NCI-H1930 (cell line): Measurements from ENCODE around the gene SLC35A2.

ENCODE experiments used
- DNase-seq, 2 experiments: peaks; one replicate each; lab custom pipeline; 2025; lab: John Stamatoyannopoulos, UW

SLC35A2 gene

GRCh38 chrX:48911412-48912182 lies at the start of gene SLC35A2:
Gene SLC35A2, minus strand, starts transcription at chrX:48911646. Its CDS starts 10 bp downstream, at chrX:48911636.
- DNase-seq = peak; percentile 68 to 69

GRCh38 chrX:48960291-48960690 lies 48.8 kb upstream of the SLC35A2 start:
- no peak for DNase-seq

GRCh38 chrX:48958635-48959094 lies 47.2 kb upstream of the SLC35A2 start:
- DNase-seq = peak in 1 of 2 experiments; percentile 5

GRCh38 chrX:48957827-48958634 lies 46.6 kb upstream of the SLC35A2 start:
- DNase-seq = peak; percentile 90 to 96

- DNase-seq = peak; percentile 57 to 79
These were observed 46.0 kb upstream of the SLC35A2 start, which contains the start of gene OTUD5 for GRCh38 chrX:48957477-48957826. Gene OTUD5, minus strand, starts transcription at chrX:48957607. Its CDS starts 37 bp downstream, at chrX:48957570.

GRCh38 chrX:48956728-48957414 lies 45.4 kb upstream of the SLC35A2 start:
- no peak for DNase-seq

- no peak for DNase-seq
These were observed 37.1 kb upstream of the SLC35A2 start for GRCh38 chrX:48948589-48948988.

GRCh38 chrX:48945517-48946348 lies 34.3 kb upstream of the SLC35A2 start:
- peak in 1 of 2 experiments; percentile 14 for DNase-seq

GRCh38 chrX:48942895-48943294 lies 31.4 kb upstream of the SLC35A2 start:
- DNase-seq = no peak

GRCh38 chrX:48940404-48940955 lies 29.0 kb upstream of the SLC35A2 start:
- DNase-seq = no peak

- no peak for DNase-seq
These were observed 28.2 kb upstream of the SLC35A2 start for GRCh38 chrX:48939524-48940228.

GRCh38 chrX:48938721-48939425 lies 27.4 kb upstream of the SLC35A2 start:
- no peak for DNase-seq

- no peak for DNase-seq
These were observed 25.8 kb upstream of the SLC35A2 start for GRCh38 chrX:48937054-48937907.

- no peak for DNase-seq
These were observed 25.1 kb upstream of the SLC35A2 start for GRCh38 chrX:48936429-48937053.

GRCh38 chrX:48935301-48935670 lies 23.8 kb upstream of the SLC35A2 start:
- no peak for DNase-seq

- DNase-seq = no peak
These were observed 23.3 kb upstream of the SLC35A2 start for GRCh38 chrX:48934581-48935300.

- no peak for DNase-seq
These were observed 22.3 kb upstream of the SLC35A2 start for GRCh38 chrX:48933757-48934156.
